ENCODE measurements around the gene PAQR3.

DNA sequence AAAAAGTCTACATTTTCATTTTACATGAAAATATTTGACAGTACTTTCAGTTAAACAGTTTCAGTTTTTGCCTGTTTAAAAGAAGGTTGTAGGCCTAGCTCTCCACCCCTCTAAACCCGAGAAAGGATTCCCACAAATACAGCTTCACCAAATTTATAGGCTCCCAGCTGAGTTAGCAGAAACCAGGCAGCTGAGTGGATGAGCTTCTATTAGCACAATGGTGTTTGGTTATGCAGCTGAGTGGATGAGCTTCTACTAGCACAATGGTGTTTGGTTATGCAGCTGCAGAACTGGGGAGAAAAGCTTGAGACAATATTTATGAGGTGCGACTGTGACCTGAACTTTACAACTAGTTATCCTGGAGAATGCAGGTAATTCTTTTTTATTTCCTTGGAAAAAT is 36.6 kb upstream of the PAQR3 start:
- TF ChIP-seq ZNF695 (CRISPR knock-in tag; IDR thresholded peaks at IDR 0.05) (no peak), ZBTB1 (CRISPR knock-in tag; IDR thresholded peaks at IDR 0.05; ENCODE audit: borderline replicate concordance, low read depth) (no peak), CXXC5 (CRISPR knock-in tag; IDR thresholded peaks at IDR 0.05) (no peak), FOXM1 (IDR thresholded peaks at IDR 0.05; ENCODE audit: low read depth) (no peak), FOXM1 (CRISPR knock-in tag; IDR thresholded peaks at IDR 0.05; ENCODE audit: low read depth) (no peak), POLR2AphosphoS5 (IDR thresholded peaks at IDR 0.05; ENCODE audit: control insufficient read depth, insufficient read depth, low read depth, low read length) (no peak), EWSR1 (IDR thresholded peaks at IDR 0.05; ENCODE audit: borderline replicate concordance, low read depth, partially characterized antibody) (no peak), EZH2 (IDR thresholded peaks at IDR 0.05; ENCODE audit: borderline replicate concordance, low read depth, low read length) (no peak), RB1 (IDR thresholded peaks at IDR 0.05; ENCODE audit: low read depth) (no peak), TAF1 (IDR thresholded peaks at IDR 0.05; ENCODE audit: control insufficient read depth, extremely low read depth, insufficient read depth, low read length, severe bottlenecking) (no peak)
- TF ChIP-seq, protein P1, sequence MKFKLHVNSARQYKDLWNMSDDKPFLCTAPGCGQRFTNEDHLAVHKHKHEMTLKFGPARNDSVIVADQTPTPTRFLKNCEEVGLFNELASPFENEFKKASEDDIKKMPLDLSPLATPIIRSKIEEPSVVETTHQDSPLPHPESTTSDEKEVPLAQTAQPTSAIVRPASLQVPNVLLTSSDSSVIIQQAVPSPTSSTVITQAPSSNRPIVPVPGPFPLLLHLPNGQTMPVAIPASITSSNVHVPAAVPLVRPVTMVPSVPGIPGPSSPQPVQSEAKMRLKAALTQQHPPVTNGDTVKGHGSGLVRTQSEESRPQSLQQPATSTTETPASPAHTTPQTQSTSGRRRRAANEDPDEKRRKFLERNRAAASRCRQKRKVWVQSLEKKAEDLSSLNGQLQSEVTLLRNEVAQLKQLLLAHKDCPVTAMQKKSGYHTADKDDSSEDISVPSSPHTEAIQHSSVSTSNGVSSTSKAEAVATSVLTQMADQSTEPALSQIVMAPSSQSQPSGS (CRISPR knock-in tag; IDR thresholded peaks at IDR 0.05): no peak
- TF ChIP-seq, protein P2, sequence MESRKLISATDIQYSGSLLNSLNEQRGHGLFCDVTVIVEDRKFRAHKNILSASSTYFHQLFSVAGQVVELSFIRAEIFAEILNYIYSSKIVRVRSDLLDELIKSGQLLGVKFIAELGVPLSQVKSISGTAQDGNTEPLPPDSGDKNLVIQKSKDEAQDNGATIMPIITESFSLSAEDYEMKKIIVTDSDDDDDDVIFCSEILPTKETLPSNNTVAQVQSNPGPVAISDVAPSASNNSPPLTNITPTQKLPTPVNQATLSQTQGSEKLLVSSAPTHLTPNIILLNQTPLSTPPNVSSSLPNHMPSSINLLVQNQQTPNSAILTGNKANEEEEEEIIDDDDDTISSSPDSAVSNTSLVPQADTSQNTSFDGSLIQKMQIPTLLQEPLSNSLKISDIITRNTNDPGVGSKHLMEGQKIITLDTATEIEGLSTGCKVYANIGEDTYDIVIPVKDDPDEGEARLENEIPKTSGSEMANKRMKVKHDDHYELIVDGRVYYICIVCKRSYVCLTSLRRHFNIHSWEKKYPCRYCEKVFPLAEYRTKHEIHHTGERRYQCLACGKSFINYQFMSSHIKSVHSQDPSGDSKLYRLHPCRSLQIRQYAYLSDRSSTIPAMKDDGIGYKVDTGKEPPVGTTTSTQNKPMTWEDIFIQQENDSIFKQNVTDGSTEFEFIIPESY (CRISPR knock-in tag; IDR thresholded peaks at IDR 0.05): no peak

Data from K562 (cell line).